Stimulated activated CD4-positive, alpha-beta T cell treated with anti-CD3 and anti-CD28 coated beads, TNF-alpha, amount 100 ng/mL, for 24 hours (primary cell): ENCODE results near the gene LRRC52.
"Not testable (repeated sequence)": the region's sequence is repeated elsewhere in the genome, so short reads cannot be mapped to it uniquely, and the experiment has no call there.

Source experiments
- DNase-seq, 3 experiments: peaks; one replicate each; pipeline ENCODE4 v3.0.0-alpha.2; 2020; ENCODE audit warnings: low read depth in 3 of 3

LRRC52 gene

GRCh38 chr1:165581926-165582325 is 38.1 kb downstream of the LRRC52 start:
- DNase-seq: no peak

GRCh38 chr1:165586398-165586797 is 42.6 kb downstream of the LRRC52 start:
- DNase-seq: no peak

- not testable (repeated sequence) for DNase-seq
Measured at GRCh38 chr1:165591391-165591790, 47.6 kb downstream of the LRRC52 start.

- DNase-seq: peak; percentile 62 to 73 (median 68)
Measured at GRCh38 chr1:165592945-165593823, 49.4 kb downstream of the LRRC52 start.

- DNase-seq: no peak
Measured at GRCh38 chr1:165595246-165595938, 51.6 kb downstream of the LRRC52 start.

- DNase-seq: peak; percentile 84 to 97 (median 91)
Measured at GRCh38 chr1:165597883-165598675, 54.3 kb downstream of the LRRC52 start.

- DNase-seq: no peak
Measured at GRCh38 chr1:165598676-165599059, 54.9 kb downstream of the LRRC52 start.

- DNase-seq: no peak
Measured at GRCh38 chr1:165600793-165601192, 57.0 kb downstream of the LRRC52 start.

- DNase-seq: no peak
Measured at GRCh38 chr1:165603810-165604209, 60.0 kb downstream of the LRRC52 start.

- no peak for DNase-seq
Measured at GRCh38 chr1:165605246-165605645, 61.4 kb downstream of the LRRC52 start.

- DNase-seq: not testable (repeated sequence)
Measured at GRCh38 chr1:165606676-165607075, 62.9 kb downstream of the LRRC52 start.

GRCh38 chr1:165610866-165611265 is 67.1 kb downstream of the LRRC52 start:
- no peak for DNase-seq

GRCh38 chr1:165612062-165612461 is 68.3 kb downstream of the LRRC52 start:
- DNase-seq: no peak
